SK-N-SH (cell line): ENCODE measurements around the gene FMR1. TPM values are rescaled to one million over a fixed set of nuclear protein-coding genes. Genes with fewer than 3 reads are reported as not detected.

ENCODE experiments used
- CTCF ChIA-PET: fragments of 300-600, 350-600 bp; formaldehyde crosslinking; extraction: SDS; loops from one replicate; lab custom pipeline; 2021; lab: Yijun Ruan, JAX
- POLR2A ChIA-PET: fragments of 350-600 bp; sonication (Branson Sonifier 250); formaldehyde crosslinking; extraction: SDS; loops from one replicate; lab custom pipeline; 2020; ENCODE audit warnings: antibody characterized with exemption, inconsistent platforms; lab: Yijun Ruan, JAX
- DNase-seq: peaks from one replicate; pipeline ENCODE4 v3.0.0; 2012
- H2AFZ ChIP-seq: fragments of 200-600 bp; sonication (generic); 2 replicates; pipeline ENCODE4 v1.8.1; 2016; ENCODE audit warnings: antibody characterized with exemption, mild to moderate bottlenecking, low read depth
- H3F3A ChIP-seq: fragments of 200-600 bp; sonication (generic); replicated peaks from 2 replicates; pipeline ENCODE3; 2016; ENCODE audit warnings: antibody characterized with exemption, mild to moderate bottlenecking; ENCODE audit not compliant: insufficient read depth
- H3K27ac ChIP-seq, 2 experiments: fragments of 200-500 bp in 1 of 2; fragments of 200-600 bp in 1 of 2; sonication (Bioruptor generic) in 1 of 2; sonication (generic), shearing (Covaris generic) in 1 of 2; 2 replicates each; pipeline versions ENCODE4 v1.5.1 to v1.6.1; 2014 to 2016; ENCODE audit warnings: low read depth in 2 of 2, inconsistent platforms in 1 of 2, low read length in 1 of 2, mild to moderate bottlenecking in 1 of 2, mixed read lengths in 1 of 2
- H3K27me3 ChIP-seq: fragments of 200-600 bp; sonication (generic), shearing (Covaris generic); 2 replicates; pipeline ENCODE4 v1.6.1; 2016; ENCODE audit warnings: mixed run types; ENCODE audit not compliant: insufficient read depth
- H3K36me3 ChIP-seq, 2 experiments: fragments of 200-500 bp in 1 of 2; fragments of 200-600 bp in 1 of 2; sonication (Bioruptor generic) in 1 of 2; sonication (generic) in 1 of 2; replicated peaks in 1 of 2; 2 replicates each; pipeline versions ENCODE3 to v1.5.1; 2014 to 2016; ENCODE audit warnings: low read length in 1 of 2, mild to moderate bottlenecking in 1 of 2; ENCODE audit not compliant: insufficient read depth in 2 of 2, control insufficient read depth in 1 of 2
- H3K4me1 ChIP-seq, 2 experiments: fragments of 200-500 bp in 1 of 2; fragments of 200-600 bp in 1 of 2; sonication (Bioruptor generic) in 1 of 2; sonication (generic), shearing (Covaris generic) in 1 of 2; 2 replicates each; pipeline versions ENCODE4 v1.5.1 to v1.6.1; 2014 to 2016; ENCODE audit warnings: low read depth in 1 of 2, low read length in 1 of 2, mixed run types in 1 of 2; ENCODE audit not compliant: insufficient read depth in 2 of 2, control insufficient read depth in 1 of 2
- H3K4me2 ChIP-seq: fragments of 200-600 bp; sonication (generic), shearing (Covaris generic); 2 replicates; pipeline ENCODE4 v1.6.1; 2017; ENCODE audit warnings: mixed run types
- H3K4me3 ChIP-seq, 2 experiments: fragments of 200-500 bp in 1 of 2; fragments of 200-600 bp in 1 of 2; sonication (Bioruptor generic) in 1 of 2; sonication (generic), shearing (Covaris generic) in 1 of 2; 2 replicates each; pipeline versions ENCODE4 v1.5.1 to v1.8.1; 2014 to 2016; ENCODE audit warnings: low read depth in 2 of 2, inconsistent platforms in 1 of 2, low read length in 1 of 2, mild to moderate bottlenecking in 1 of 2, mixed read lengths in 1 of 2, moderate library complexity in 1 of 2
- H3K79me2 ChIP-seq: fragments of 200-600 bp; sonication (generic); 2 replicates; pipeline ENCODE4 v1.8.1; 2017; ENCODE audit warnings: mild to moderate bottlenecking; ENCODE audit not compliant: insufficient read depth
- H3K9ac ChIP-seq: fragments of 200-600 bp; sonication (generic); 2 replicates; pipeline ENCODE4 v1.6.1; 2017; ENCODE audit warnings: mixed run types
- H3K9me2 ChIP-seq: fragments of 200-600 bp; sonication (generic); 2 replicates; pipeline ENCODE4 v1.6.1; 2017; ENCODE audit warnings: mixed run types
- H3K9me3 ChIP-seq: fragments of 200-600 bp; sonication (generic); 2 replicates; pipeline ENCODE4 v1.6.1; 2017; ENCODE audit warnings: mixed run types, mild to moderate bottlenecking, moderate library complexity
- H4K20me1 ChIP-seq: fragments of 200-600 bp; sonication (generic); 2 replicates; pipeline ENCODE4 v1.6.1; 2017; ENCODE audit warnings: mild to moderate bottlenecking, mixed run types; ENCODE audit not compliant: insufficient read depth
- CHD2 ChIP-seq: fragments of 150-350 bp; IDR thresholded peaks from 2 replicates; pipeline ENCODE4 v1.6.1; 2018; ENCODE audit warnings: low read length; ENCODE audit not compliant: partially characterized antibody
- ELF1 ChIP-seq: IDR thresholded peaks from 2 replicates; pipeline ENCODE4 v1.4.0; 2012
- EZH2phosphoT487 ChIP-seq: fragments of 200-600 bp; sonication (generic); IDR thresholded peaks from 2 replicates; pipeline ENCODE4 v1.6.1; 2017; ENCODE audit warnings: low read depth, mixed run types, mild to moderate bottlenecking, antibody characterized with exemption, moderate library complexity, borderline replicate concordance
- FOXM1 ChIP-seq: IDR thresholded peaks from 2 replicates; pipeline ENCODE4 v1.4.0; 2012; ENCODE audit warnings: low read depth, mild to moderate bottlenecking
- GABPA ChIP-seq: IDR thresholded peaks from 2 replicates; pipeline ENCODE4 v1.4.0; 2012; ENCODE audit warnings: low read depth, mild to moderate bottlenecking
- IRF3 ChIP-seq: fragments of 150-350 bp; IDR thresholded peaks from 2 replicates; pipeline ENCODE4 v1.6.1; 2016; ENCODE audit warnings: mild to moderate bottlenecking, low read depth, low read length
- MXI1 ChIP-seq: IDR thresholded peaks from 2 replicates; pipeline ENCODE4 v1.6.1; 2012; ENCODE audit warnings: mild to moderate bottlenecking, low read depth, low read length, improper control_type of control experiment
- NFIC ChIP-seq: IDR thresholded peaks from 2 replicates; pipeline ENCODE4 v1.4.0; 2012; ENCODE audit warnings: borderline replicate concordance
- REST ChIP-seq: IDR thresholded peaks from 2 replicates; pipeline ENCODE4 v1.6.1; 2012; ENCODE audit warnings: mild to moderate bottlenecking, low read depth, low read length, moderate library complexity
- RFX5 ChIP-seq: IDR thresholded peaks from 2 replicates; pipeline ENCODE4 v1.6.1; 2012; ENCODE audit warnings: mild to moderate bottlenecking, improper control_type of control experiment, low read length
- RXRA ChIP-seq: IDR thresholded peaks from 2 replicates; pipeline ENCODE4 v1.4.0; 2012; ENCODE audit warnings: low read depth, mild to moderate bottlenecking, borderline replicate concordance
- TCF12 ChIP-seq: IDR thresholded peaks from 2 replicates; pipeline ENCODE4 v1.4.0; 2012
- WGBS: methylation state at CpG from one replicate; pipeline ENCODE4 v1.1.6; 2017; ENCODE audit warnings: low lambda C conversion rate; 5-methylcytosine and 5-hydroxymethylcytosine counted together
- polyA plus RNA-seq, 3 experiments: library from polyadenylated mRNA; depleted of rRNA; stranded (reverse); fragments of >200 nt; gene quantifications; 2 replicates each; pipeline ENCODE4 v1.2.3, GENCODE V29; 2012
- TF ChIP-seq, protein P1 (sequence below): fragments of 150-350 bp; IDR thresholded peaks from 2 replicates; pipeline ENCODE4 v1.6.1; 2017; ENCODE audit warnings: antibody characterized with exemption, low read length, low read depth, borderline replicate concordance
- TF ChIP-seq, protein P2 (sequence below): IDR thresholded peaks from 2 replicates; pipeline ENCODE4 v1.4.0; 2012; ENCODE audit warnings: low read depth, borderline replicate concordance
- TF ChIP-seq, protein P3 (sequence below): IDR thresholded peaks from 2 replicates; pipeline ENCODE4 v1.4.0; 2012; ENCODE audit warnings: low read depth, borderline replicate concordance

Gene FMR1
- polyA plus RNA-seq, 1 of the 3 experiments (the other 2 are of a cell fraction) = 7.8 TPM

GRCh38 chrX:147900349-147900748 lies 11.4 kb upstream of the FMR1 start:
- 0% methylated on average over 1 of the region's 1 CpG for WGBS
- no peaks in the 10 kb centered on the region for H3K36me3 ChIP-seq
- TF ChIP-seq IRF3 = no peak
- no peak for TF ChIP-seq NFIC
- no peak for TF ChIP-seq MXI1
- TF ChIP-seq, protein P1, sequence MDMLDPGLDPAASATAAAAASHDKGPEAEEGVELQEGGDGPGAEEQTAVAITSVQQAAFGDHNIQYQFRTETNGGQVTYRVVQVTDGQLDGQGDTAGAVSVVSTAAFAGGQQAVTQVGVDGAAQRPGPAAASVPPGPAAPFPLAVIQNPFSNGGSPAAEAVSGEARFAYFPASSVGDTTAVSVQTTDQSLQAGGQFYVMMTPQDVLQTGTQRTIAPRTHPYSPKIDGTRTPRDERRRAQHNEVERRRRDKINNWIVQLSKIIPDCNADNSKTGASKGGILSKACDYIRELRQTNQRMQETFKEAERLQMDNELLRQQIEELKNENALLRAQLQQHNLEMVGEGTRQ = no peak
- TF ChIP-seq CHD2 = no peak
- no peak for TF ChIP-seq TCF12
- TF ChIP-seq RFX5 = no peak
- TF ChIP-seq, protein P2, sequence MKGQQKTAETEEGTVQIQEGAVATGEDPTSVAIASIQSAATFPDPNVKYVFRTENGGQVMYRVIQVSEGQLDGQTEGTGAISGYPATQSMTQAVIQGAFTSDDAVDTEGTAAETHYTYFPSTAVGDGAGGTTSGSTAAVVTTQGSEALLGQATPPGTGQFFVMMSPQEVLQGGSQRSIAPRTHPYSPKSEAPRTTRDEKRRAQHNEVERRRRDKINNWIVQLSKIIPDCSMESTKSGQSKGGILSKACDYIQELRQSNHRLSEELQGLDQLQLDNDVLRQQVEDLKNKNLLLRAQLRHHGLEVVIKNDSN = no peak
- no peak for TF ChIP-seq GABPA
- TF ChIP-seq FOXM1 = no peak
- no peak for TF ChIP-seq ELF1
- no peak for TF ChIP-seq RXRA
- no peak for TF ChIP-seq REST
- no peak for TF ChIP-seq EZH2phosphoT487
- TF ChIP-seq, protein P3, sequence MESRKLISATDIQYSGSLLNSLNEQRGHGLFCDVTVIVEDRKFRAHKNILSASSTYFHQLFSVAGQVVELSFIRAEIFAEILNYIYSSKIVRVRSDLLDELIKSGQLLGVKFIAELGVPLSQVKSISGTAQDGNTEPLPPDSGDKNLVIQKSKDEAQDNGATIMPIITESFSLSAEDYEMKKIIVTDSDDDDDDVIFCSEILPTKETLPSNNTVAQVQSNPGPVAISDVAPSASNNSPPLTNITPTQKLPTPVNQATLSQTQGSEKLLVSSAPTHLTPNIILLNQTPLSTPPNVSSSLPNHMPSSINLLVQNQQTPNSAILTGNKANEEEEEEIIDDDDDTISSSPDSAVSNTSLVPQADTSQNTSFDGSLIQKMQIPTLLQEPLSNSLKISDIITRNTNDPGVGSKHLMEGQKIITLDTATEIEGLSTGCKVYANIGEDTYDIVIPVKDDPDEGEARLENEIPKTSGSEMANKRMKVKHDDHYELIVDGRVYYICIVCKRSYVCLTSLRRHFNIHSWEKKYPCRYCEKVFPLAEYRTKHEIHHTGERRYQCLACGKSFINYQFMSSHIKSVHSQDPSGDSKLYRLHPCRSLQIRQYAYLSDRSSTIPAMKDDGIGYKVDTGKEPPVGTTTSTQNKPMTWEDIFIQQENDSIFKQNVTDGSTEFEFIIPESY = no peak
- DNase-seq = no peak
- no peaks in the 10 kb centered on the region for H4K20me1 ChIP-seq
- no peak overlapping the region for H3K4me2 ChIP-seq
- no peaks in the 10 kb centered on the region for H3K9me3 ChIP-seq
- H3K79me2 ChIP-seq = no peaks in the 10 kb centered on the region
- H3K4me3 ChIP-seq = no peak overlapping the region
- H2AFZ ChIP-seq = no peak overlapping the region
- ChIA-PET POLR2A (no interaction called here), CTCF (no interaction called here)
- H3K27ac ChIP-seq = no peak overlapping the region
- no peaks in the 10 kb centered on the region for H3F3A ChIP-seq
- no peak overlapping the region for H3K9ac ChIP-seq
- no peaks in the 10 kb centered on the region for H3K9me2 ChIP-seq
- H3K4me1 ChIP-seq = no peaks in the 10 kb centered on the region
- no peaks in the 10 kb centered on the region for H3K27me3 ChIP-seq
